Measurements from ENCODE around the gene C6orf132. TPM values are rescaled to one million over a fixed set of nuclear protein-coding genes. Genes with fewer than 3 reads are reported as not detected.

The C6orf132 gene
- total RNA-seq, 2 donors from 2014 or later, result 0.20 to 0.29 TPM

DNA sequence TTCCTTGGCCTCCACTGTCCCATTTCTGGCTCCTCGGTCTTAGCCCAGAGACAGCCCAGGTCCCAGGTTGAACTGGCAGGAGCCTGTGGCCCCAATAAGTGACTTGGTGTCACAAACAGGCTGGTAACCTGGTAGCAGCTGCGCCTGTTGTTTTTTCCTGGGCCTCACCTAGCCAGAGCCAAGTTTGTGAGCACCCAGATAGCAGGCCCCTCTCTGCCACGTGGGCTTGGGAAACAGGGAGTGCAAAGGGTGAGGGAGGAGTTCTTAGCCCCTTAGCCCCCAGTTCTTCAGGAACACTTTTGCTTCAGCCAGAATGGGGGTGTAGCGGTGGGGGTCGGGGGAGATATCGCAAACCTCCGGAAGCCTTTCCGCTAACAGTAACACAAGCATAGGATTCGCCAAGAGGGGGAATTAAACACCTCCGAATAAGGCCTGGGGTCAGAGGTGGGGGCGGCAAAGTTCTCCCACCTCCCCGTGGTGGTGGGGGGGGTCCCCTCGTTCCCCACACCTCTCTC, 760 bp downstream of the C6orf132 start:
- no peak for ATAC-seq
- H3K9me3 Mint-ChIP-seq, result no peaks in the 10 kb centered on the region
- DNase-seq (ENCODE audit: low spot score in 2 of 2), result no peak
- no peak overlapping the region for H3K27ac Mint-ChIP-seq
- no peaks in the 10 kb centered on the region for H3K36me3 Mint-ChIP-seq

- Mint-ChIP-seq H3K27ac (no peak overlapping the region), H3K36me3 (no peaks in the 10 kb centered on the region), H3K9me3 (no peaks in the 10 kb centered on the region)
- ATAC-seq, result no peak
- DNase-seq (ENCODE audit: low spot score in 2 of 2), result no peak
These were observed 1.4 kb downstream of the C6orf132 start for GRCh38 chr6:42140756-42141602.

- DNase-seq (ENCODE audit: low spot score in 2 of 2) (no peak), ATAC-seq (no peak)
- Mint-ChIP-seq H3K9me3 (no peaks in the 10 kb centered on the region), H3K27ac (no peak overlapping the region), H3K36me3 (no peaks in the 10 kb centered on the region)
These were observed 2.4 kb downstream of the C6orf132 start for GRCh38 chr6:42140032-42140431.

- Mint-ChIP-seq H3K27ac (no peak overlapping the region), H3K9me3 (no peaks in the 10 kb centered on the region), H3K36me3 (no peaks in the 10 kb centered on the region)
- ATAC-seq (no peak), DNase-seq (ENCODE audit: low spot score in 2 of 2) (no peak)
These were observed 3.5 kb downstream of the C6orf132 start for GRCh38 chr6:42138630-42139619.

DNA sequence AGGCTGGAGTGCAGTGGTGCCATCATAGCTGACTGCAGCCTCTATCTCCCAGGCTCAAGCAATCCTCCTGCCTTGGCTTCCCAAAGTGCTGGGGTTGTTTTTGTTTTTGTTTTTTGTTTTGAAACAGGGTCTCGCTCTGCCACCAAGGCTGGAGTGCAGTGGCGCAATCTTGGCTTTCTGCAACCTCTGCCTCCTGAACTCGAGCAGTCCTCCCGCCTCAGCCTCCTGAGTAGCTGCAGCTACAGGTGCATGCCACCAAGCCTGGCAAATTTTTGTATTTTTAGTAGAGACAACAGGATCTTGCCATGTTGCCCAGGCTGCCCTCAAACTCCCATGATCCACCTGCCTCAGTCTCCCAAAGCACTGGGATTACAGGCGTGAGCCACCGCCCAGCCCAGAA, 4.2 kb downstream of the C6orf132 start:
- Mint-ChIP-seq H3K9me3 (no peaks in the 10 kb centered on the region), H3K27ac (no peak overlapping the region), H3K36me3 (no peaks in the 10 kb centered on the region)
- DNase-seq (ENCODE audit: low spot score in 2 of 2) (no peak), ATAC-seq (no peak)

- ATAC-seq (no peak), DNase-seq (ENCODE audit: low spot score in 2 of 2) (no peak)
- peak overlapping the region in 1 of 2 donors; percentile 33 for H3K27ac Mint-ChIP-seq
These were observed 5.1 kb downstream of the C6orf132 start for GRCh38 chr6:42137194-42137753.

GRCh38 chr6:42136508-42137193, 5.8 kb downstream of the C6orf132 start:
- no peaks in the 10 kb centered on the region for H3K9me3 Mint-ChIP-seq
- H3K36me3 Mint-ChIP-seq, result no peaks in the 10 kb centered on the region
- ATAC-seq (peak; percentile 88 to 90), DNase-seq (ENCODE audit: low spot score in 2 of 2) (peak in 1 of 2 donors; percentile 21)
- peak overlapping the region; percentile 33 to 68 for H3K27ac Mint-ChIP-seq

More at GRCh38 chr6:42137194-42137753, 5.1 kb downstream of the C6orf132 start:
- H3K9me3 Mint-ChIP-seq, result no peaks in the 10 kb centered on the region
- H3K36me3 Mint-ChIP-seq, result no peaks in the 10 kb centered on the region

DNA sequence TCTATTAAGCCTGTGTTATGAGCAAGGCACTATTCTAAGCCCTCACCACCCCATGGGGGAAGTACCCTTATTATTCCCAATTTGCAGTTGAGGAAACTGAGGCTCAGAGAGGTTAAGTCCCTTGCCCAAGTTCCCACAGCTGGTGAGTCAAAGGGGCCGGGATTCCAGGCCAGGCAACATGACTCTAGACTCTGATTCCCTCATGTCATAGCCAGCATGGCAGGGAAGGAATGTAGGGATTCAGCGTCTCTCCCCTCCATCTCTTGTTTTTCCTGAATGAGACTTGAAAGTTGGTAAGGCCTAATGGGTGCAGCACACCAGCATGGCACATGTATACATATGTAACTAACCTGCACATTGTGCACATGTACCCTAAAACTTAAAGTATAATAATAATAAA, 6.7 kb downstream of the C6orf132 start:
- ATAC-seq, result no peak
- H3K27ac Mint-ChIP-seq, result no peak overlapping the region
- H3K9me3 Mint-ChIP-seq, result no peaks in the 10 kb centered on the region
- DNase-seq (ENCODE audit: low spot score in 2 of 2), result no peak
- H3K36me3 Mint-ChIP-seq, result no peaks in the 10 kb centered on the region

- Mint-ChIP-seq H3K9me3 (no peaks in the 10 kb centered on the region), H3K36me3 (no peaks in the 10 kb centered on the region), H3K27ac (no peak overlapping the region)
- DNase-seq (ENCODE audit: low spot score in 2 of 2) (no peak), ATAC-seq (no peak)
These were observed 7.3 kb downstream of the C6orf132 start for GRCh38 chr6:42135161-42135560.

- DNase-seq (ENCODE audit: low spot score in 2 of 2) (no peak), ATAC-seq (no peak)
- Mint-ChIP-seq H3K9me3 (no peaks in the 10 kb centered on the region), H3K27ac (no peak overlapping the region), H3K36me3 (no peaks in the 10 kb centered on the region)
These were observed 8.5 kb downstream of the C6orf132 start for GRCh38 chr6:42133926-42134325.

DNA sequence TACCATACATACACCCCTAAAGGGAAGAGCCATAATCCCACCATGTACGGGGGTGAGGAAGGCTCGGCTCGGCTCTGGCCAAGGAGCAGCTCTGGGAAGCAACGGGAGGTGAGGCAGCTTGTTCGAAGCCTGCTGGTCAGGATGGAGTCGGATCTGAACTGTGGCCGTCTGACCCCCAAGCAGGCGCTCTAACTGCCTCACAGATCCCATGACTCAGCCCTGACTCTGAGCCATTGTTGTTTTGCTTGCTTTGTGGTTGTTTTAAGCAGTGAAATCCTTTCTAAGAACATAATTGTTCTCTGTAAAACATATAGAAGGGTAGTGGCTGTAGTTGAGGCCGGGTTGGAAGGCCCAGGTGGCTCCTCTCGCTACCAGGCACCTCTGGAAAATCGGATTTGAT, 10.9 kb downstream of the C6orf132 start:
- Mint-ChIP-seq H3K27ac (peak overlapping the region in 1 of 2 donors; percentile 84), H3K9me3 (no peaks in the 10 kb centered on the region), H3K36me3 (no peaks in the 10 kb centered on the region)
- DNase-seq (ENCODE audit: low spot score in 2 of 2) (no peak), ATAC-seq (no peak)

- no peak overlapping the region for H3K27ac Mint-ChIP-seq
- ATAC-seq (no peak), DNase-seq (ENCODE audit: low spot score in 2 of 2) (no peak)
- H3K36me3 Mint-ChIP-seq, result no peaks in the 10 kb centered on the region
- H3K9me3 Mint-ChIP-seq, result no peaks in the 10 kb centered on the region
These were observed 13.1 kb downstream of the C6orf132 start for GRCh38 chr6:42129360-42129676.

- H3K36me3 Mint-ChIP-seq, result no peaks in the 10 kb centered on the region
- DNase-seq (ENCODE audit: low spot score in 2 of 2) (no peak), ATAC-seq (no peak)
- H3K9me3 Mint-ChIP-seq, result no peaks in the 10 kb centered on the region
- no peak overlapping the region for H3K27ac Mint-ChIP-seq
These were observed 13.7 kb downstream of the C6orf132 start for GRCh38 chr6:42128460-42129359.

GRCh38 chr6:42125663-42126062, 16.8 kb downstream of the C6orf132 start:
- Mint-ChIP-seq H3K27ac (peak overlapping the region in 1 of 2 donors; percentile 22), H3K9me3 (no peaks in the 10 kb centered on the region), H3K36me3 (no peaks in the 10 kb centered on the region)
- ATAC-seq, result no peak
- no peak for DNase-seq (ENCODE audit: low spot score in 2 of 2)

- ATAC-seq (no peak), DNase-seq (ENCODE audit: low spot score in 2 of 2) (no peak)
- Mint-ChIP-seq H3K27ac (peak overlapping the region in 1 of 2 donors; percentile 22), H3K36me3 (no peaks in the 10 kb centered on the region), H3K9me3 (no peaks in the 10 kb centered on the region)
These were observed 17.2 kb downstream of the C6orf132 start for GRCh38 chr6:42125231-42125630.
